Ishikawa (cell line): Measurements from ENCODE around the gene ADPGK.

Experiments used
- CEBPB ChIP-seq: IDR thresholded peaks from 2 replicates; pipeline ENCODE4 v1.6.1; 2012
- CREB1 ChIP-seq: IDR thresholded peaks from 2 replicates; pipeline ENCODE4 v1.6.1; 2012; ENCODE audit warnings: low read depth
- EGR1 ChIP-seq: IDR thresholded peaks from 2 replicates; pipeline ENCODE4 v1.6.1; 2012
- EP300 ChIP-seq: IDR thresholded peaks from 2 replicates; pipeline ENCODE4 v1.6.1; 2012; ENCODE audit warnings: borderline replicate concordance
- FOXM1 ChIP-seq: IDR thresholded peaks from 2 replicates; pipeline ENCODE4 v1.6.1; 2012; ENCODE audit warnings: low read depth, borderline replicate concordance
- NFIC ChIP-seq: IDR thresholded peaks from 2 replicates; pipeline ENCODE4 v1.6.1; 2012
- RAD21 ChIP-seq: IDR thresholded peaks from 2 replicates; pipeline ENCODE4 v1.6.1; 2012; ENCODE audit warnings: low read depth
- REST ChIP-seq: IDR thresholded peaks from 2 replicates; pipeline ENCODE4 v1.6.1; 2012; ENCODE audit warnings: low read depth, mild to moderate bottlenecking
- TAF1 ChIP-seq: IDR thresholded peaks from 2 replicates; pipeline ENCODE4 v1.6.1; 2012; ENCODE audit warnings: low read depth, mild to moderate bottlenecking
- TCF12 ChIP-seq: IDR thresholded peaks from 2 replicates; pipeline ENCODE4 v1.6.1; 2012; ENCODE audit warnings: low read depth
- TEAD4 ChIP-seq: IDR thresholded peaks from 2 replicates; pipeline ENCODE4 v1.6.1; 2012
- USF1 ChIP-seq: IDR thresholded peaks from 2 replicates; pipeline ENCODE4 v1.6.1; 2012
- YY1 ChIP-seq: IDR thresholded peaks from 2 replicates; pipeline ENCODE4 v1.6.1; 2012; ENCODE audit warnings: low read depth
- ZBTB7A ChIP-seq: IDR thresholded peaks from 2 replicates; pipeline ENCODE4 v1.6.1; 2012; ENCODE audit warnings: low read depth
- TF ChIP-seq, protein P1 (sequence below): IDR thresholded peaks from 2 replicates; pipeline ENCODE4 v1.6.1; 2012

The ADPGK gene

DNA sequence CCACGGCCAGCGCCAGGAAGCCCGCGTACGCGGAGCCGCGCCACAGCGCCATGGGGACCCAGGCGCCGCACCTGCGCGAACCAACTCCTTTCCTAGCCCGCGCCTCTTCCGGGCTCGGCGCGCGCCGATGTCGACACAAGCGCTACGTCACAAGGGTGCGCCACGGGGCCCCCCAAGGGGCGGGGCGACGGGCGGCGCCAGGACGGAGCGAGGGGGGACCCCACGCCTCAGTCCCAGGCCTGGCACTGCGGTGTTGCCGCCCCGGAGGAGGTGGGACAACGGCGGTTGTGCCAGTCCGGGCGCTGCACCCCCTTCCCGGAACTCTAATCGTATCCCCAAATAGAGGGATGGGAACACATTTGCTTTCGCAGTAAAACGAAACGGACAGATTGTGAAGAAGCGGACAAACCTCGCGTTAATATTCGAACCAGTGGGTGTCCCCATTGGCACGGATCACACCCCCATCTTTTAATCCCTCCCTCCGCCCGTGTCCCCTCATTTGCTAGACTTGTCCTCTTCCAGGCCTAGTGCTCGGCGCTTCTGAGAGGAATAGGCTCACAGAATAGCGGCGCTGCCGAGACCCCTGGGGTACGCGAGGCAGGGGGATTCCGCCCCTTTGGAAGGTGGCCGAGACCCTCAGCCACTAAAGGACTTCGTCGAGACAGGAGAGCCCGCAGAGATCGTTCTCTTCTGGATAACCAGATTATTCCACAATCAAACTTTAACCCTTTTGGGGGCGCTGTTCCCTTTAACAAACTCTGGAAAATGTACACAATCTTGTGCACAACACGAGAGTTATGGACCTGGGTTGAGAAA lies at the start of gene ADPGK:
TSS of gene ADPGK (minus strand) at position 119 of the 816 bp plus-strand sequence. CDS start at position 52, 67 bp downstream.
- TF ChIP-seq ZBTB7A (peak; percentile 87), NFIC (peak; percentile 55; the same call in 1 of the 2 replicates), FOXM1 (no peak), EP300 (peak; percentile 31; the same call in 1 of the 2 replicates), REST (no peak), RAD21 (peak; percentile 56; the same call in 1 of the 2 replicates), CEBPB (peak; percentile 23; the same call in 1 of the 2 replicates), TEAD4 (0 out of 2 replicates have a peak, but pooled peaks have one; percentile 25), CREB1 (peak; percentile 100), TCF12 (peak; percentile 80), USF1 (no peak; the same call in 1 of the 2 replicates), TAF1 (peak; percentile 94), EGR1 (0 out of 2 replicates have a peak, but pooled peaks have one; percentile 27), YY1 (peak; percentile 73)
- TF ChIP-seq, protein P1, sequence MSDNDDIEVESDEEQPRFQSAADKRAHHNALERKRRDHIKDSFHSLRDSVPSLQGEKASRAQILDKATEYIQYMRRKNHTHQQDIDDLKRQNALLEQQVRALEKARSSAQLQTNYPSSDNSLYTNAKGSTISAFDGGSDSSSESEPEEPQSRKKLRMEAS: peak; percentile 73

GRCh38 chr15:72827226-72827625 lies 43.7 kb upstream of the ADPGK start:
- TF ChIP-seq REST: no peak
- TF ChIP-seq YY1: no peak
- no peak for TF ChIP-seq TCF12
- no peak for TF ChIP-seq EGR1
- no peak for TF ChIP-seq RAD21
- no peak for TF ChIP-seq TAF1
- no peak for TF ChIP-seq FOXM1

DNA sequence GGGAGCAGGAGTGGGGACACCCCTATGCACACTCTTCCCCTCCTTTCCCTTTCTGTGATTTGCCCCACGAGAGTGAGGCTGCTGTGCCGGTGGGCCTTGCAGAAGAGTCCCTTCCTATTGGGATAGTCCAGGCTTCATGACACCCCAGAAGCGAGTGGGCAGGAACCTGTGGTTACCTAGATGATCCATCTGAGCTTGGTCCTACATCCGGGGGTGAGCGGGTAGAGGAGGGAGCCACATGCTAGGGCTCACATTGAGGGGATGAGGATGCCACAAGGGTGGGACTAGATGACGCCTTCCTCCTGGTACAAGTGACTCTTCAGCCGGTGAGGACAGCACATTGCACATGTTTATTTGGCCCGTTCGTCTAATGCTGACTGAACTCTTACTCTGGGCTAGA lies 43.1 kb upstream of the ADPGK start:
- TF ChIP-seq ZBTB7A (no peak), CREB1 (no peak), EGR1 (no peak), USF1 (no peak), TEAD4 (no peak), REST (no peak), EP300 (no peak), TAF1 (no peak), RAD21 (no peak), NFIC (no peak), YY1 (no peak), FOXM1 (no peak), CEBPB (no peak), TCF12 (no peak)
- TF ChIP-seq, protein P1: no peak

DNA sequence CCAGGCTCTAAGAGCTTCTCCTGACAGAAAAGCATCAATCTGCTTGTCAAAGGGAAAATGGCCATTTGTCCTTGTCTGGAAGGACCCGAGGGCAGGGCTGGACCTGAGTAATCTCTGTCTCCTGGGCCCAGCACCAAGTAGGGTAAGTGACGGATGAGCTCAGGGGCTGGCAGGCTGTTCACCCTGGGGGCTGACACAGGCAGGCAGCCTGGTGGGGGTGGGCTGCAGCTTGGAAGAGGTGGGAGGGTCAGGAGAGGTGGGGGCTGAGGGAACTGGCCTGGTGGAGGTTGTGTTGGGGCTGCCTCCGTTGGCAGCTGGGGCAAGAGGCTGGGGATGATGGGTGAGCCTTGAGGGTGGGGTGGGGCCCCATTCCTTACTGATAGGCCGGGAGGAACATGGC lies 42.3 kb upstream of the ADPGK start:
- TF ChIP-seq CREB1 (no peak), RAD21 (no peak), USF1 (no peak), YY1 (no peak), ZBTB7A (no peak), TCF12 (no peak), REST (no peak), EP300 (no peak)
- TF ChIP-seq, protein P1: no peak
